Measurements from ENCODE around the gene SETD4.

The SETD4 gene

GRCh38 chr21:36024782-36025181 lies 35.5 kb downstream of the SETD4 start:
- no peaks in the 10 kb centered on the region for H3F3A ChIP-seq (ENCODE audit: control insufficient read depth, insufficient read depth)
- TF ChIP-seq CTCF (IDR thresholded peaks at IDR 0.05; ENCODE audit: low read depth, low read length, poor library complexity, severe bottlenecking) (no peak), EZH2phosphoT487 (IDR thresholded peaks at IDR 0.05; ENCODE audit: borderline replicate concordance, low read length) (no peak)
- H3K4me2 ChIP-seq (ENCODE audit: low read length), result no peak overlapping the region
- H3K4me3 ChIP-seq (ENCODE audit: low read length), result no peak overlapping the region
- no peaks in the 10 kb centered on the region for H3K79me2 ChIP-seq (ENCODE audit: control insufficient read depth, low read length)
- peaks cover 6% of the 10 kb centered on the region; the same call in 1 of the 2 replicates for H3K27me3 ChIP-seq (ENCODE audit: control insufficient read depth, low read length)
- H3K9me3 ChIP-seq (ENCODE audit: control insufficient read depth, insufficient read depth, low read length), result no peaks in the 10 kb centered on the region
- H3K9me2 ChIP-seq (replicated peaks; ENCODE audit: control insufficient read depth, low read length), result no peaks in the 10 kb centered on the region
- no peaks in the 10 kb centered on the region for H3K36me3 ChIP-seq (ENCODE audit: control insufficient read depth, low read length)
- no peaks in the 10 kb centered on the region for H4K20me1 ChIP-seq (ENCODE audit: control insufficient read depth, insufficient read depth, low read depth, low read length)
- peaks cover 3% of the 10 kb centered on the region; the same call in 1 of the 2 replicates for H3K4me1 ChIP-seq (ENCODE audit: control insufficient read depth, low read length)
- H3K27ac ChIP-seq (ENCODE audit: low read depth, low read length), result no peak overlapping the region

- H3K27me3 ChIP-seq (ENCODE audit: control insufficient read depth, low read length), result peaks cover 4% of the 10 kb centered on the region; the same call in 1 of the 2 replicates
- TF ChIP-seq EZH2phosphoT487 (IDR thresholded peaks at IDR 0.05; ENCODE audit: borderline replicate concordance, low read length), result no peak
- no peak for TF ChIP-seq CTCF (IDR thresholded peaks at IDR 0.05; ENCODE audit: low read depth, low read length, poor library complexity, severe bottlenecking)
- no peak overlapping the region for H3K27ac ChIP-seq (ENCODE audit: low read depth, low read length)
- H3K36me3 ChIP-seq (ENCODE audit: control insufficient read depth, low read length), result no peaks in the 10 kb centered on the region
- no peaks in the 10 kb centered on the region for H4K20me1 ChIP-seq (ENCODE audit: control insufficient read depth, insufficient read depth, low read depth, low read length)
- no peaks in the 10 kb centered on the region for H3K9me3 ChIP-seq (ENCODE audit: control insufficient read depth, insufficient read depth, low read length)
- no peaks in the 10 kb centered on the region for H3F3A ChIP-seq (ENCODE audit: control insufficient read depth, insufficient read depth)
- H3K79me2 ChIP-seq (ENCODE audit: control insufficient read depth, low read length), result no peaks in the 10 kb centered on the region
- no peak overlapping the region for H3K4me2 ChIP-seq (ENCODE audit: low read length)
- H3K9me2 ChIP-seq (replicated peaks; ENCODE audit: control insufficient read depth, low read length), result no peaks in the 10 kb centered on the region
- H3K4me3 ChIP-seq (ENCODE audit: low read length), result no peak overlapping the region
- H3K4me1 ChIP-seq (ENCODE audit: control insufficient read depth, low read length), result no peaks in the 10 kb centered on the region; the same call in 1 of the 2 replicates
Measured at GRCh38 chr21:36023092-36023480, 37.2 kb downstream of the SETD4 start.

GRCh38 chr21:36022427-36023091 lies 37.8 kb downstream of the SETD4 start:
- Histone ChIP-seq H3K9me2 (replicated peaks; ENCODE audit: control insufficient read depth, low read length) (no peaks in the 10 kb centered on the region), H3K36me3 (ENCODE audit: control insufficient read depth, low read length) (no peaks in the 10 kb centered on the region)

More at GRCh38 chr21:36022427-36023091, 37.8 kb downstream of the SETD4 start:
- Histone ChIP-seq H4K20me1 (ENCODE audit: control insufficient read depth, insufficient read depth, low read depth, low read length) (no peaks in the 10 kb centered on the region), H3K27ac (ENCODE audit: low read depth, low read length) (no peak overlapping the region), H3K4me3 (ENCODE audit: low read length) (no peak overlapping the region), H3K4me2 (ENCODE audit: low read length) (no peak overlapping the region), H3K79me2 (ENCODE audit: control insufficient read depth, low read length) (no peaks in the 10 kb centered on the region), H3K4me1 (ENCODE audit: control insufficient read depth, low read length) (no peaks in the 10 kb centered on the region), H3F3A (ENCODE audit: control insufficient read depth, insufficient read depth) (no peaks in the 10 kb centered on the region), H3K27me3 (ENCODE audit: control insufficient read depth, low read length) (0 out of 2 replicates have a peak, but pooled peaks cover 4% of the 10 kb centered on the region), H3K9me3 (ENCODE audit: control insufficient read depth, insufficient read depth, low read length) (no peaks in the 10 kb centered on the region)
- TF ChIP-seq EZH2phosphoT487 (IDR thresholded peaks at IDR 0.05; ENCODE audit: borderline replicate concordance, low read length) (no peak), CTCF (IDR thresholded peaks at IDR 0.05; ENCODE audit: low read depth, low read length, poor library complexity, severe bottlenecking) (no peak)
